Skeletal muscle tissue (tissue), 4 donors: ENCODE measurements around the gene SPATS2. TPM values are rescaled to one million over a fixed set of nuclear protein-coding genes. Genes with fewer than 3 reads are reported as not detected.

Source experiments
- H3K27ac ChIP-seq: one replicate; pipeline ENCODE4 v1.7.0; 2013; ENCODE audit warnings: mild to moderate bottlenecking, low read depth, low read length, inconsistent platforms
- H3K27me3 ChIP-seq, 3 donors: one replicate each; pipeline ENCODE4 v1.7.0; 2013; ENCODE audit warnings: low read length in 3 of 3; ENCODE audit not compliant: control insufficient read depth in 3 of 3, insufficient read depth in 3 of 3
- H3K36me3 ChIP-seq, 3 donors: one replicate each; pipeline ENCODE4 v1.7.0; 2013; ENCODE audit warnings: low read length in 3 of 3; ENCODE audit not compliant: control insufficient read depth in 3 of 3, insufficient read depth in 3 of 3
- H3K4me1 ChIP-seq, 3 donors: one replicate each; pipeline ENCODE4 v1.7.0; 2013; ENCODE audit warnings: low read length in 3 of 3, mild to moderate bottlenecking in 3 of 3; ENCODE audit not compliant: control insufficient read depth in 3 of 3, insufficient read depth in 3 of 3
- H3K4me3 ChIP-seq, 3 donors: one replicate each; pipeline ENCODE4 v1.7.0; 2013; ENCODE audit warnings: low read length in 3 of 3
- H3K9ac ChIP-seq, 3 donors: one replicate each; pipeline ENCODE4 v1.7.0; 2013; ENCODE audit warnings: low read length in 3 of 3, mild to moderate bottlenecking in 3 of 3, moderate library complexity in 2 of 3, low read depth in 1 of 3
- H3K9me3 ChIP-seq, 3 donors: one replicate each; pipeline ENCODE4 v1.7.0; 2013; ENCODE audit warnings: low read length in 3 of 3; ENCODE audit not compliant: control insufficient read depth in 3 of 3
- total RNA-seq: library from RNA; depleted of rRNA; stranded (reverse); fragments of >200 nt; gene quantifications from one replicate; pipeline ENCODE4 v1.2.3, GENCODE V29; 2014
- donor health status: Osteomylitis.

SPATS2 gene
- total RNA-seq, 1 donor from 2014 or later, result 19.8 TPM

- H3K27ac ChIP-seq, result peak overlapping the region; percentile 26
Measured at GRCh38 chr12:49478949-49479664, 111.8 kb downstream of the SPATS2 start.

GRCh38 chr12:49482095-49483051 is 115.1 kb downstream of the SPATS2 start:
- Histone ChIP-seq H3K9ac (no peak overlapping the region), H3K9me3 (no peaks in the 10 kb centered on the region), H3K4me3 (no peak overlapping the region), H3K27ac (no peak overlapping the region), H3K27me3 (no peaks in the 10 kb centered on the region), H3K36me3 (peaks cover 2 to 4% (median 4%) of the 10 kb centered on the region in 3 donors), H3K4me1 (peaks cover 6 to 22% (median 16%) of the 10 kb centered on the region in 3 donors)

More at GRCh38 chr12:49478949-49479664, 111.8 kb downstream of the SPATS2 start:
- no peak overlapping the region for H3K4me3 ChIP-seq
- H3K9me3 ChIP-seq, result no peaks in the 10 kb centered on the region
- no peaks in the 10 kb centered on the region for H3K27me3 ChIP-seq
- no peaks in the 10 kb centered on the region for H3K36me3 ChIP-seq
- H3K9ac ChIP-seq, result peak overlapping the region in 1 of 3 donors; percentile 26
- H3K4me1 ChIP-seq, result peaks cover 6 to 22% (median 16%) of the 10 kb centered on the region in 3 donors

- peaks cover 4 to 5% (median 4%) of the 10 kb centered on the region in 3 donors for H3K36me3 ChIP-seq
Measured at GRCh38 chr12:49483619-49484018, 116.4 kb downstream of the SPATS2 start.

GRCh38 chr12:49487605-49488004 is 120.3 kb downstream of the SPATS2 start:
- H3K4me1 ChIP-seq, result peaks cover 1 to 3% (median 2%) of the 10 kb centered on the region in 3 donors
- no peak overlapping the region for H3K9ac ChIP-seq
- H3K27me3 ChIP-seq, result no peaks in the 10 kb centered on the region
- H3K36me3 ChIP-seq, result peaks cover 4 to 5% (median 4%) of the 10 kb centered on the region in 3 donors
- H3K4me3 ChIP-seq, result no peak overlapping the region
- no peak overlapping the region for H3K27ac ChIP-seq
- H3K9me3 ChIP-seq, result no peaks in the 10 kb centered on the region

More at GRCh38 chr12:49483619-49484018, 116.4 kb downstream of the SPATS2 start:
- Histone ChIP-seq H3K4me1 (peaks cover 6 to 21% (median 16%) of the 10 kb centered on the region in 3 donors), H3K4me3 (no peak overlapping the region), H3K9me3 (no peaks in the 10 kb centered on the region), H3K9ac (no peak overlapping the region), H3K27ac (no peak overlapping the region), H3K27me3 (no peaks in the 10 kb centered on the region)

- Histone ChIP-seq H3K9me3 (no peaks in the 10 kb centered on the region), H3K4me3 (no peak overlapping the region), H3K9ac (no peak overlapping the region), H3K27ac (no peak overlapping the region), H3K36me3 (peaks cover 4 to 5% (median 4%) of the 10 kb centered on the region in 3 donors), H3K27me3 (no peaks in the 10 kb centered on the region), H3K4me1 (no peaks in the 10 kb centered on the region)
Measured at GRCh38 chr12:49489154-49489553, 121.9 kb downstream of the SPATS2 start.

- Histone ChIP-seq H3K9ac (no peak overlapping the region), H3K36me3 (peaks cover 3 to 6% (median 4%) of the 10 kb centered on the region in 3 donors), H3K27me3 (no peaks in the 10 kb centered on the region), H3K4me3 (no peak overlapping the region), H3K9me3 (no peaks in the 10 kb centered on the region), H3K4me1 (no peaks in the 10 kb centered on the region), H3K27ac (no peak overlapping the region)
Measured at GRCh38 chr12:49489720-49490119, 122.5 kb downstream of the SPATS2 start.

GRCh38 chr12:49491823-49492222 is 124.6 kb downstream of the SPATS2 start:
- Histone ChIP-seq H3K36me3 (peaks cover 0 to 8% (median 3%) of the 10 kb centered on the region in 3 donors), H3K4me3 (no peak overlapping the region), H3K9me3 (no peaks in the 10 kb centered on the region), H3K27me3 (no peaks in the 10 kb centered on the region), H3K27ac (no peak overlapping the region), H3K9ac (no peak overlapping the region), H3K4me1 (no peaks in the 10 kb centered on the region)

GRCh38 chr12:49493900-49494299 is 126.6 kb downstream of the SPATS2 start:
- Histone ChIP-seq H3K4me3 (no peak overlapping the region), H3K27me3 (no peaks in the 10 kb centered on the region), H3K4me1 (no peaks in the 10 kb centered on the region), H3K27ac (no peak overlapping the region), H3K36me3 (peaks cover 0 to 6% (median 5%) of the 10 kb centered on the region in 3 donors), H3K9ac (no peak overlapping the region), H3K9me3 (no peaks in the 10 kb centered on the region)

GRCh38 chr12:49496417-49497360 is 129.4 kb downstream of the SPATS2 start:
- Histone ChIP-seq H3K4me3 (no peak overlapping the region), H3K9me3 (no peaks in the 10 kb centered on the region), H3K9ac (no peak overlapping the region), H3K4me1 (no peaks in the 10 kb centered on the region), H3K27me3 (no peaks in the 10 kb centered on the region), H3K27ac (no peak overlapping the region), H3K36me3 (peaks cover 2 to 15% (median 5%) of the 10 kb centered on the region in 3 donors)
